ENCODE data around the gene SEL1L3. TPM values are rescaled to one million over a fixed set of nuclear protein-coding genes. Genes with fewer than 3 reads are reported as not detected.

Gene SEL1L3
- total RNA-seq, 1 experiment from 2014 or later, result 31.9 TPM

DNA sequence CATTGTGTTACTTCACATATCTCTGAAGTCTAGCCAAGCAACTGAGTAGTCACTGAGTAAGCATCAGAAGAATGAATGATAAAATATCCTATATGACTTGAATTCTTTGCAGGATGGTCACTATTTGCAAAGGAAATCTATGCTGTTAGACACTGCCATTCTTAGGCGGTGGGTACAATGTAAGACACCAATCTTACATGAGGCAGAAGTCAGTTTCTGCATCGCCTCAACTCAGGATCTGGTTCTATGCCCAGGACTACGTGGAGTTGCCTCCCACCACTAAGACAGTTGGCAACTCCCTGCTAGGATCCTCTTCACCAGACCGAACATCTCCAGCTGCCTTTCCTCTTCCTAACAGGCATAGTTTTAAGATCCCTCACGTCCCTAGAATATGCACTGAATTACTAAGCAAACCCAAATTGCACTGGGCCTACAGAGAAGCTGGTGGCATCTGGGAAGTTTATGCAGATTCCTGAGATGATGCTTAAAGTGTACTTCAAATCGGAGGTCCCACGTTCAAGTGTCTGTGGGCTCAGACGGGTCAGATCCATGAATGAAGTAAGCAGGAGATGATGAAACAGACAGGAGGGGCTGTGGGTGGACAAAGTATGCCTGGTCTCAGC lies 45.6 kb downstream of the SEL1L3 start:
- TF ChIP-seq EZH2phosphoT487 (IDR thresholded peaks at IDR 0.05; ENCODE audit: borderline replicate concordance, low read length), result no peak
- no peak for TF ChIP-seq EZH2 (IDR thresholded peaks at IDR 0.05; ENCODE audit: low read length, unreplicated experiment)
- TF ChIP-seq, protein P1, sequence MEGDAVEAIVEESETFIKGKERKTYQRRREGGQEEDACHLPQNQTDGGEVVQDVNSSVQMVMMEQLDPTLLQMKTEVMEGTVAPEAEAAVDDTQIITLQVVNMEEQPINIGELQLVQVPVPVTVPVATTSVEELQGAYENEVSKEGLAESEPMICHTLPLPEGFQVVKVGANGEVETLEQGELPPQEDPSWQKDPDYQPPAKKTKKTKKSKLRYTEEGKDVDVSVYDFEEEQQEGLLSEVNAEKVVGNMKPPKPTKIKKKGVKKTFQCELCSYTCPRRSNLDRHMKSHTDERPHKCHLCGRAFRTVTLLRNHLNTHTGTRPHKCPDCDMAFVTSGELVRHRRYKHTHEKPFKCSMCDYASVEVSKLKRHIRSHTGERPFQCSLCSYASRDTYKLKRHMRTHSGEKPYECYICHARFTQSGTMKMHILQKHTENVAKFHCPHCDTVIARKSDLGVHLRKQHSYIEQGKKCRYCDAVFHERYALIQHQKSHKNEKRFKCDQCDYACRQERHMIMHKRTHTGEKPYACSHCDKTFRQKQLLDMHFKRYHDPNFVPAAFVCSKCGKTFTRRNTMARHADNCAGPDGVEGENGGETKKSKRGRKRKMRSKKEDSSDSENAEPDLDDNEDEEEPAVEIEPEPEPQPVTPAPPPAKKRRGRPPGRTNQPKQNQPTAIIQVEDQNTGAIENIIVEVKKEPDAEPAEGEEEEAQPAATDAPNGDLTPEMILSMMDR (conservative IDR thresholded peaks at IDR 0.05; ENCODE audit: low read depth, low read length), result no peak
- ATAC-seq (peak; percentile 77), DNase-seq (peak; percentile 85)
- ChIA-PET CTCF (no interaction called here), POLR2A (ENCODE audit: unreplicated experiment) (no interaction called here)
- H3K79me2 ChIP-seq (ENCODE audit: low read length), result no peaks in the 10 kb centered on the region
- no peaks in the 10 kb centered on the region for H3K9me3 ChIP-seq (ENCODE audit: low read length)
- H3K4me1 ChIP-seq (ENCODE audit: insufficient read depth, low read length), result peaks cover 54% of the 10 kb centered on the region
- peaks cover 12% of the 10 kb centered on the region for H3F3A ChIP-seq (ENCODE audit: low read length, unreplicated experiment)
- BruUV-seq (replicated peaks), result no TSS peak
- H3K9ac ChIP-seq (ENCODE audit: low read length), result no peak overlapping the region
- peak overlapping the region; percentile 46; the same call in 1 of the 2 replicates for H2AFZ ChIP-seq (ENCODE audit: low read length)
- H3K36me3 ChIP-seq (ENCODE audit: low read depth, low read length), result no peaks in the 10 kb centered on the region
- intact Hi-C loops (cut with micrococcal nuclease), result loop anchor here (2.0 kb wide), 1 partner anchor 46 kb away; the partner anchor contains the start of gene SEL1L3
- H3K27me3 ChIP-seq (ENCODE audit: low read length), result no peaks in the 10 kb centered on the region
- H3K4me2 ChIP-seq (ENCODE audit: low read length), result peak overlapping the region; percentile 47
- no peaks in the 10 kb centered on the region for H3K9me2 ChIP-seq (replicated peaks; ENCODE audit: low read length)
- H3K27ac ChIP-seq (ENCODE audit: low read length), result peak overlapping the region; percentile 60
- H4K20me1 ChIP-seq (ENCODE audit: low read length), result no peaks in the 10 kb centered on the region
- no peak overlapping the region for H3K4me3 ChIP-seq (ENCODE audit: low read length)

DNA sequence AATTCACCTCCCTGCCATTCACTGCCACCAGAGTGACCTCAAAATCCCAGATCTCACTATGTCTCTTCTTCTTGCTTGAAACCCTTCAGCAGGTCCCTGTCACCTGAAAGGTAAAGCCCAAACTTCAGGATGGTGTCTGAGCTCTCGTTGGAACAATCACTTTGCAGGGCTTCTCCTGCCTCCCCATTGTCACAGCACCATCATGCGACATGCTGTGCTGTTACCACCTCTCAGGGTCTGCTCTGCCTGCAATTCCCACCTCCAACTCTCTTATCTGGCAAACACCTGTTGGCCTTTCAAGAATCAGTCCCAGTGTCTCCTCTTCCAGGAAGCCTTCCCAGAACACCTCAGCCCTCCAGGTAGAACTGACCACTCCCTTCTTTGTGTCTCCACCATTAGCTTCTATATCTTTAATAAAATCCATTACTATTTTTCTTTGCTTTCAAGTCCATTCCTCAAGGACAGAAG lies 46.2 kb downstream of the SEL1L3 start:
- DNase-seq (no peak), ATAC-seq (no peak)
- Histone ChIP-seq H3K9me2 (replicated peaks; ENCODE audit: low read length) (no peaks in the 10 kb centered on the region), H3K79me2 (ENCODE audit: low read length) (no peaks in the 10 kb centered on the region), H3K4me3 (ENCODE audit: low read length) (no peak overlapping the region), H3K9ac (ENCODE audit: low read length) (no peak overlapping the region), H3K9me3 (ENCODE audit: low read length) (no peaks in the 10 kb centered on the region), H3K36me3 (ENCODE audit: low read depth, low read length) (no peaks in the 10 kb centered on the region), H3K27me3 (ENCODE audit: low read length) (no peaks in the 10 kb centered on the region), H3K4me1 (ENCODE audit: insufficient read depth, low read length) (peaks cover 54% of the 10 kb centered on the region), H4K20me1 (ENCODE audit: low read length) (no peaks in the 10 kb centered on the region), H3K27ac (ENCODE audit: low read length) (no peak overlapping the region), H2AFZ (ENCODE audit: low read length) (no peak overlapping the region), H3K4me2 (ENCODE audit: low read length) (no peak overlapping the region), H3F3A (ENCODE audit: low read length, unreplicated experiment) (peaks cover 12% of the 10 kb centered on the region)
- TF ChIP-seq, protein P1 (conservative IDR thresholded peaks at IDR 0.05; ENCODE audit: low read depth, low read length), result no peak
- TF ChIP-seq EZH2phosphoT487 (IDR thresholded peaks at IDR 0.05; ENCODE audit: borderline replicate concordance, low read length) (no peak), EZH2 (IDR thresholded peaks at IDR 0.05; ENCODE audit: low read length, unreplicated experiment) (no peak)
- CTCF ChIA-PET, result no interaction called here
- BruUV-seq (replicated peaks), result no TSS peak
- intact Hi-C loops (cut with micrococcal nuclease), result loop anchor here (2.0 kb wide), 1 partner anchor 46 kb away; the partner anchor contains the start of gene SEL1L3
- POLR2A ChIA-PET (ENCODE audit: unreplicated experiment), result no interaction called here

- Histone ChIP-seq H3K9me2 (replicated peaks; ENCODE audit: low read length) (no peaks in the 10 kb centered on the region), H2AFZ (ENCODE audit: low read length) (no peak overlapping the region), H4K20me1 (ENCODE audit: low read length) (no peaks in the 10 kb centered on the region), H3K27ac (ENCODE audit: low read length) (no peak overlapping the region), H3K4me3 (ENCODE audit: low read length) (no peak overlapping the region), H3K79me2 (ENCODE audit: low read length) (no peaks in the 10 kb centered on the region), H3K27me3 (ENCODE audit: low read length) (no peaks in the 10 kb centered on the region), H3K9me3 (ENCODE audit: low read length) (no peaks in the 10 kb centered on the region), H3K36me3 (ENCODE audit: low read depth, low read length) (no peaks in the 10 kb centered on the region), H3K4me1 (ENCODE audit: insufficient read depth, low read length) (peaks cover 60% of the 10 kb centered on the region), H3F3A (ENCODE audit: low read length, unreplicated experiment) (peaks cover 12% of the 10 kb centered on the region), H3K4me2 (ENCODE audit: low read length) (no peak overlapping the region), H3K9ac (ENCODE audit: low read length) (no peak overlapping the region)
- ATAC-seq, result no peak
- intact Hi-C loops (cut with micrococcal nuclease), result no loop called here
- POLR2A ChIA-PET (ENCODE audit: unreplicated experiment), result no interaction called here
- no peak for TF ChIP-seq EZH2phosphoT487 (IDR thresholded peaks at IDR 0.05; ENCODE audit: borderline replicate concordance, low read length)
- TF ChIP-seq EZH2 (IDR thresholded peaks at IDR 0.05; ENCODE audit: low read length, unreplicated experiment), result no peak
- TF ChIP-seq, protein P1 (conservative IDR thresholded peaks at IDR 0.05; ENCODE audit: low read depth, low read length), result no peak
- CTCF ChIA-PET, result no interaction called here
- DNase-seq, result no peak
- no TSS peak for BruUV-seq (replicated peaks)
These were observed 47.2 kb downstream of the SEL1L3 start for GRCh38 chr4:25815586-25815985.

All from PC-3 (cell line).